CD4-positive, alpha-beta T cell treated with Interferon gamma for 1 hour (primary cell): ENCODE results near the gene SLC48A1.

Experiments
- DNase-seq: peaks from one replicate; pipeline ENCODE4 v3.0.0-alpha.2; 2020

Gene SLC48A1

DNA sequence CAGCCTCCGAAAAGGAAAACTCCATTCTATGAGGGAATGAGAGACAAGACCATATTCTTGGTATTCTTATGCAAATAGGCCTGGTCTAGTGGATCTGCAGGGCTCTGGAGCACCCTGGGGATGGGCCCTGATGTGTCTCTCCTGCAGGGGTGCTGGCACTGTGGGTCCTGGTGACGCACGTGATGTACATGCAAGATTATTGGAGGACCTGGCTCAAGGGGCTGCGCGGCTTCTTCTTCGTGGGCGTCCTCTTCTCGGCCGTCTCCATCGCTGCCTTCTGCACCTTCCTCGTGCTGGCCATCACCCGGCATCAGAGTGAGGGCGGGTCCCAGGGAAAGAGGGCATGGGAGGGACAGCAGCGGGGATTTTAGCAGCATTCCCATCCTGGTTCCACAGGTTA, 5.8 kb downstream of the SLC48A1 start:
- no peak for DNase-seq

DNA sequence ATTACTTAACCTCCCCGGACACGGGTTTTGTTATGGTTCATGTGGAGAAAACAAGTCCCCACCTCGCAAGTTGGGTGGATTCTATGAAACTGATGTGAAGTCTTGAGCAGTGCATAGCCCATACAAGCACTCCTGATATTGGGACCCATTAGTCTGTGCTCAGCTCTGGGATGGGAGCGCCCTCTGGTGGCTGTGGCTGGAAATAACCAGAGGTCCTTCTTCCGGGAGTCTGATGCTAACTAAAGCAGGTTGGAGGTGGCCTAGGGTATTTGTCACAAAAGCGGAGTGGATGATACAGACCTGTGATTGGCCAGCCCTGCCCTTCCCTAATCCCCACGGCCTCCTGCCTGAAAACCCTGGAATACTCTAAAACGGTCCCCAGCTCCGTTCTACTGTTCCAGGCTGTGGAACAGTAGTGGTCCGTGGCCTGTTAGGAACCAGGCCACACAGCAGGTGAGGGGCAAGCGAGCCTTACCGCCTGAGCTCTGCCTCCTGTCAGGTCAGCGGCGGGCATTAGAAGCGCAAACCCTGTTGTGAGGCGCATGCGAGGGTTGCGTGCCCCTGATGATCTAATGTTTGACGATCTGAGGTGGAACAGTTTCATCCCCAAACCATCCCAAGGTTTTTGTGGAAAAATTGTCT, 6.4 kb downstream of the SLC48A1 start:
- peak; percentile 83 for DNase-seq

DNA sequence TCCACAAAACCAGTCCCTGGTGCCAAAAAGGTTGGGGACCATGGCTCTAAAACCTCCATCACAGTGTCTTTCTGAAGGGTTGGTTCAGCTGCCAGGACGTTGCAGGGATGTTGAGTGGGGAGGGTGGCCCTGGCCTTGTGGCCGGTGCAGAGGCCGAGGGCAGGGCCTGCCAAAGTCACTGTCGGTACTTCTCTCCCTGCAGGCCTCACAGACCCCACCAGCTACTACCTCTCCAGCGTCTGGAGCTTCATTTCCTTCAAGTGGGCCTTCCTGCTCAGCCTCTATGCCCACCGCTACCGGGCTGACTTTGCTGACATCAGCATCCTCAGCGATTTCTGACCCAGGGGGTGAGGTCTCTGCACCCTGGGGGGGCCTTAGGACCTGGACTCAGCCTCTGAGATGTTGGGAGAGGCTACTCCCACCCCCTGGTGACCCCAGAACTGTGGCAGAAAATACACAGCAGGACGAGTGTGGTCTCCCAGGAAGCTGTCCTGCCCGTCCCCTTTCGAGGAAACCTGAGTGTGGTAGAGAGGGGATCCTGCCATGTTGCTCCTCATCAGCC, 7.0 kb downstream of the SLC48A1 start:
- no peak for DNase-seq

DNA sequence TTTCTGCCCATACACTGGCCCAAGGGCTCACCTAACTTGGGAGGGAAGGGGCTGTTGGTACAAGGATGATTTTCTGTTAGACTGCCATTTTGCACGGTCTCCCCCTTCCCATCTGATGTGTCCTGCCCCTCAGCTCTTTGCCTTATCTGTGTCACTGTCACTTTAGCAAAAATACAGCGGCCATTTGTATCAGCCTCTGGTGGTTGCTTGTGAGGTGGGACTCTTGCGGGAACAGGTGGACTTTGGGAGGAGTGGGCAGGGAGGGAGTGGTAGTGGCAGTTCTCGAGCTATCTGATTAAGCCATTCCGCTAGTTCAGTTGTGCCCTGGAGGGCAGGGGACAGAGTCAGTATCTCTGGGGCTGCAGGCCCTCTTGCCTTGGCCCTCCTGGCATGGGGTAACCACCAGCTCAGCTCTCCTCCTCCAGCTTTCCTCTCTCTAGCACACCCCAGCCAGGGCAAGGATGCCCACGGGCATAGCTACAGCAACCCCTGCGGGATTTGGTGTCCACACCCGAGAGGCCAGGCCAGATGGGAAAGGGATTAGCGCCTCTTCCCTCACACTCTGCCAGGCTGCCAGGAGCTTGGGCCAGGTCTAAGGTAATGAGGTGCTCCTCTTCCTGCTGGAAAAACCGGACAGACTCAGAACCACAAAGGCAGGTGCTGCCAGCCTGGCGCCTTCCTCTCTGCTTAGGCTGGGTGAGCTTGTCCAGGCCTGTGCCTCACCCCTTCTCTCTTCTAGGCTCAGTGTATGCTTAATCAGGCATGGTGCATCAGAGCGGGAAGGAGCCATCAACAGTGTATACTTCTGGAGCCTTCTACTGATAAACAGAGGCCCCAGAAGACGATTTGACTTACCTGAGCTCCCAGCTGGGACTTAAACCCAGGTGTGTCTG, 8.7 kb downstream of the SLC48A1 start:
- DNase-seq: no peak

DNA sequence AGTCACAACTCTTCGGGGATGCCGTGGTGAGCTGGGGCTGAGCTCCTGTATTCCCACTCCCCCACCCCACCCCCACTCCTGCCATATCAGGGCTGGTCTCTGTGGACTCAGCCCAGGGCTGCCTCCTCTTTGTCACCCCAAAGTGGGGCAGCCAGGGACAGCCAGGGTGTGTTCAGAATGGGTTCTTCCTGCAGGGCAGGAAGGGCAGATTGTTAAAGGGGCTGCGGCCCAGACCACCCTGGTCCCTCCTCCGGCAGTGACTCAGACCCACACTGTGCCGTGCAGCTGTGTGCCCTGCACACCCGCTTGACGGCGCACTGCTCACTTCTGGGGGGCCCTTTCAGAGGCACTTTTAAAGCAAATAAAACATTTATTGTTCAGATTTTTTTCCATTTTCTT, 9.3 kb downstream of the SLC48A1 start:
- DNase-seq: no peak

DNA sequence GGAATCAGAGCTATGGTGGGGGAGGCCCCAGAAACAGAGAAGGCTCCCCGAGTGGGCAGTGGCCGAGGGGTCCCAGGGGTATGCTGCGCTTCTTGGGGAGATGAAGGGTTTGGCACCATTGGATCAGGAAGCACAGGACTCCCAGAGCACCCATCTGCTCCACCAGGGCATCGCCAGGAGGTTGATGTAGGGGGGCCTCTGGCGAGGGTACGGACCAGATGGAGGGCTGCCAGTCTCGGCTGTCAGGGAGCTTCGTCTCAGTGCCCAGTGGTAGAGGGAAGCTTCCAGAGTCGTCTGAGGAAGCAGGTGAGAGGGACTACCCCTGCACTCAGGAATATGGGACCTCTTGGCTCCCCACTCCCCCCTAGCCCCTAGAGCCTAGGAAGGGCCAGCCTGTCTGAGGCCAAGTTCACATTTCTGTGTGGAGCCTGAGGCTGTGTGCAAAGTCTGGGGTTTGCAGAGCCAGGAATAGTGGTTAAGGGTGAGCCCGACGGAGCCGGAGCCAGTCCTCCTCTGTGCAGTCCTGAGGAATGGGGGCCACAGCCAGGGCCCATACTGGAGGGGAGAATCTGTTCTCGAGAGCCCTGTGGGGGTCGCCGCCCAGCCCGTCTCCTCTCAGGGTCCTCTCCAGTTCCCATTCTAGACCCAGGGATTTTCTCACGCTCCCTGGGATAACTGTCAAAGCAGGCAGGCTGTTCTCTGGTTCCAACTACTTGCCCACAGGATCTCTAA, 10.2 kb downstream of the SLC48A1 start:
- DNase-seq: no peak

DNA sequence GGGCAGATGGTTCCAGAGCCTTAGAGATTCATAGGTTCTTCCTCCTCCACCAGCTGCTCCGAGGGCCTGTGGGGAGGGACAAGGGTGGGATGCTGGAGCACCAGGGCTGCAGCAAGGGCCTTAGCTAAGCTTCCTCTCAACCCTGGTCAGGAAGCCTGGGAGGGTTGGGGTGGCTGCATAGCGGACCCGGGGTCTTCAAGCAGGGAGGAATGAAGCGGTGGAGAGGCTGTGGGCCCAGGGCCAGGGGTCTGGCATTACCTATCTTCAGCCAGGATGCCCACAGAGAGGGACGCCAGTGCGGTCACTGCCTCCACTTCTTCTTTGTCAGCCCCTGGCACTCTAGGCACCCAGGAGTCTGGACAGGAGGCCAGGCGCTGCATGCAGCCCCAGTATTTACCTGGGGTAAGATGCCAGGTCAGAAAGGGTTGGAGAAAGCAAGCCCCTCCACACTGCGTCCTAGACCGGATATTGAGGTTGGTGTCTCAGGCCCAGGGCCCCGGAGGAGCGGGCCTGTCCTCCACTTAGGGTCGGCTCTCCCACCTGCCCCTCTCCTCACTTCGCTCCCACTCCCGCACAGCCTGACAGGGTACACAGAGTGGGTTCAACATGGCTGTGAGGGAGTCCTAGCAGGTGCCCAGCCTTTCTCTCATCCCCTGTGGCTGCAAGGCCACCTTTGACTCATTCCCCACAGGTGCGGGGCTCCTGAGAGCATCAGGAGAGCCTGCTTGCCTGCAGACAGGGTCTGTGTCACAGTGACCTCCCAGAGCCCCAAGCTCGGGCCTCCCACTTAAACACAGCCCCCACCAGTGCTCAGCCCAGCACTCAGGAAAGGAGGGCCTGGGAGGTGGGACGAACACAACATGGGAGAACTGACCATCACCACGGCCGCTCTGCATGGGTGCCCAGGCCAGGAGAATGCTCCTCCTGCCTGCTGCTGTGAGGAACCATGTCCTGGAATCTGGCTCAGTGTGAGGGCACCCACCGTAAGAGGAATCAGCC, 11.1 kb downstream of the SLC48A1 start:
- DNase-seq: no peak

DNA sequence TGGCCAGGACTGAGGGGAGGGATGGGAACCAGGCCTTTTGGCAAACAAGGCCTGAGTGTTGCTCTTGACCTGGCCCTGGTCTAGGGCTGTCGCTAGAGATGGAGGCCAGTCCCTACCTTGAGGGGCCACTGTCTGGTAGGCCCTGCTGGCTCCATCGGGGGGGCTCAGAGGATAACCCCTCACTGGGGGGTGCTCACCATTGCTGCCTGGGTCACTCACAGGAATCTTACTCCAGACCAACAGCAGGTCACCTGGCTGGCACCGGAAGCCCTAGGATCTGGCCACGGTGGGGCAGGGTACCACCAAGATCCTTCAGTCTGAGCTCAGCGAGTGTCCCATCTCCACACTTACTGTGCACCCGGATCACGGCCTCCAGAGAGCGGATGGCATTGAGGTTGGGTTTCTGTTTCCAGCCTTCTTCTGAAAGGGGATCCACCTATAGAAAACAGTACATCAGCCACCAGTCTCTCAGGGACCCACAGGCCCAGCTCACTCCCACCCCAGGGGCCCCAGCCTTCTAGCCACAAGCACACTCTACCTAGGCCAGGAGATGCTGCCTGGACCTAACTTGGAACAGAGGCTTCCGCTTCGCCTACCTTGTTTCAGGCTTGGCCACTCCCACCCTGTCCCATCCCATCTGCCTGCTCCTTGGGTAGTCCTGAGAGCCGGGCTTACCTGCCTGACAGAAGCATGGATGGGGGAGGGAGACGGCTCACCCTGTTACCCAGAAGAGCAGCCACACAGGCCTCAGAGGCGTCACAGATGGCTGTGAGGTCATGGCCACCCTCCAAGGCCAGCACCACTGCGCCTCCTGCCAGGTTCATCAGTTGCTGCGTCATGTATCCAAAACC, 12.2 kb downstream of the SLC48A1 start:
- DNase-seq: no peak

DNA sequence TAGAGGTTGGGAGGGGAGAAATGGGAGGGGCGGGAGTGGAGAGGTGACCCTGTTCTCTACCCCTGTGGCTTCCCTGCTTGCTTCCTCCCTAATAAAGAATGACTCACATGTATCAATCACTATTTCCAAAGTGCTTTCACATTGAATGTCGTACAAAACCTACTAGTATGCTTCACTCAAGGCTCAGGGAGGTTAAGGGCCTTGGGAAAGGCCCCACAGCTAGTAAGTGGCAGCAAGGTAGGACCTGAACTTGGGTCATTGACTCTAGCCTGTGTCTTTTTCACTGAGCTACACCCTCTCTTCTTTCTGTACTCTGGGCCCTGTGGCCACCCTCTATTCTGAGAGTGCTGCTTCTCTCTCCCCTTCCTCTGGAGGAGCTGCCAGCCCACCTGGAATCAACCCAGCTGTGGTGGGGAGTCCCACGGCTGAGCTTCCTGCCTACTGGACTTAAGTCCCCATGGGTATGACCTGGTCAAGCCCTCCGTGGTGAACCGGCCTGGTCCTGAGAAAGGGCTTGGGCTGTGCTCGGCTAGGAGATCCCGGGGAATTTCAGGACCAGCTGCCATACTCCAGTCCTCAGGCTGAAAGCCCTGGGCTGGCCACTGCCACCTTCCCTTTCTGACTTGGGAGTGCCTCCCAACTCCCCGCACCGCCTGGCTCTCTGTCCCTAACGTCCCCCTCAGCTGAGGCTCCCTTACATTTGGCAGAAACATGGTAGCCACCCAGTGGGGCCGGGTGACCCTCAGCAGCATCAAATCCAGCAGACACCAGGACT, 13.0 kb downstream of the SLC48A1 start:
- DNase-seq: no peak

DNA sequence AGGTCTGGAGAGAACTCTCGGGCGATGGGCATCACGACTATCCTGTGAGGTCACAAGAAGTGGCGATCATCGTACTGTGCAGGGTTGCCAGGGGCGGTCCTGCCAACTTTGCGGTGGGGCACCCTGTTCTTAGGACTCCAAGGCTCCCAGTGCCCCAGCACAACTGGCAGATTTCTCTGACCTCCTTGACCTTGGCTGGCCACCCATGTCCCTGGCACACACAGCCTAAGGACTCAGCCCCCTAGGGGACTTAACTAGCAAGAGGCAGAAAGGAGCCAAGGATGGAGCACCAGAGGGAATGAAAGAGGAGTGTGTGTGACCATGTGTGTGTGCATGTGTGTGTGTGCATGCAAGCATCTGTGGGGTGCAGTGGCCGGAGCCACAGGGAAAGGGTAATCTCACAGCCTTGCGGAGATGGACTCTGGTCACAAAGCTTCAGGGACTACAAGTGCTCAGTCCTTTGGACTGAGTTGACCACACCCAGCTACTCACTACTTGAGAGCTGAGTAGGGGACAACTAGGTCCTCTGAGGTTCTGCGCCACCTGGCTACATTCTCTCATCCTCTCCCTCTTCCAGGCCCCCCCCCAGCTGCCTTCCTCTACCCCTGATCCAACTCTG, 13.7 kb downstream of the SLC48A1 start:
- no peak for DNase-seq

DNA sequence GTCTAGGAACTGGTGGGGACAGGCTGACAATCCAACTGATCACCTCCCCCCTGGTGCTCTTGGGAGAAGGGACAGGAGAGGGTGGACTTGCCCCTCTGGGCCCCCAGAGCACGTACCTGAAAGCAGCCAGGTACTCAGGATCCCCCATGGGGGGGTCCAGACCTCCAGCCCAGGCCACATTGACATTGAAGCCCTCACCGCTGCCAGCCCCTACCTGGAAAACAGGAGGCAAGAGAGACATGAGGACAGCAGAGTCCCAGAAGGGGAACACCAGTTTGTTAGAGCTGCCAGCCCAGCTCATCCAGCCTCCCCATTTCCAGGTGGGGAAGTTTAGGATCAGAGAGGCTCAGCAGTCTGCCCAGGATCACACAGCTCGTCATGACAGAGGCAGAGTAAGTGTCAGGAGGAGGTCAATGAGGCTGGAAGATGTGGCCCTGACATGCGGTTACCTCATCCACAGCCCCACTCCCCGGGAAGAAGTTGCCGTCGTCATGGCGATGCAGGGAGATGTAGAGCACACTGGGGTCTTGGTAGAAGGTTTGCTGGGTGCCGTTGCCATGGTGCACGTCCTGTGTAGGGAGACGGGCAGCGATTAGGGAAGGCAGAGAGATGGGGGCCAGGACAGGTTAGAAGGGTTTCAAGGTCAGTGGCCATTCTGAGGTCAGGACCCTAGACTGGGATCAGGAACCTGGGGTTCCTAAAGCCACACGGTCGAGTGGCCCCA, 14.7 kb downstream of the SLC48A1 start:
- DNase-seq: no peak

DNA sequence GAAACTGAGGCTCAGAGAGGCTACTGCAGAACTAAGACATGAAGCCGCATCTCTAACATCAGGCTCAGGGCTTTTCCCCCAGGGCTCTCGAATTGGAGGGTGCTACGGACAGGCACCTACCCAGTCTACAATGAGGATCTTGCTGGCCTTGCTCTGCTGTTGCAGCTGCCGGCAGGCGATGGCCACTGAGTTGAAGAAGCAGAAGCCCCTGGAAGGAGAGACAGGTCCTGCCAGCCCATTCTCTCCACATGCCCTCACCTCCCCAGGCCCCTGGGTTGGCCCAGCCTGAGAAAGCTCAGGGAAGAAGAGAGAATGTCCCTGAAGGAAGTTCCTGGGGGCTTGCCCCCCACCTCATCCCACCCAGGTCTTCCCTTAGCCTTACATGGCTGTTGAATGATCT, 16.1 kb downstream of the SLC48A1 start:
- DNase-seq: no peak

DNA sequence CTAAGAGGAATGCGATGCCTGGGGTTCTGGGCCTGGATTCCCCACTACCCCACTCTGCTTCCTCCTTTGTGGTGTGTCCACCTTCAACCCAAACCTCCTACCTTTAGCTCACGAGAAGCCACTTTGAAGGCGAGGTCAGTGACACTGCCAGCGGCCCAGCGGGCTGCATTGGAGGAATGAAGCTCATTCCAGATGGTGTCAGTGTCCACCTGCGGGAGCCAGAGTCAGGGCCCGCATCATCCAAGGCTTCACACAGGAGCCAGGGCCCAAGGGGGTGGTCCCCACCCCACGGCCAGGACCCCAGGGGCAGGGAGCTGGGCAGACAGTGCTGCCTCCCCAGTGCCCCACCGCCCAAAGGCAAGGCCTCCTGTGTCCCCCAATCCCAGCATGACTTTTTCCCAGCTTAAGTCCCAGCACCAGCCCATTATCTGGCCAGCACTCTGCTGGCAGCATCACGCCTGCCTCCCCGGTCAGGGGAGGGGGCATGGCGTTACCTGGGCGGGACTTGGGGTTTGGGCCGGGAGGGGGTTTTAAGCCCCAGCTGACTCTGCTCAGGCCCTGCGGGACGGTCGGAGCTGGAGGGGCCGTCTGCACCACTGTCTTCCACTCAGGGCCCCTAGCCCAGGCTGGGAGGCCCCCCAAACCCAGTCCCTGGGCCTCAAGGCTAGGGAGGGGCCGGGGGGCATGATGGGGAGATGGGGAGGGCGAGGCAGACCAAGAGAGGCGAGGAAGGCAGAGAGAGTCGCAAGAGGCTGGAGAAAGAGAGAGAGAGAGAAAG, 16.9 kb downstream of the SLC48A1 start:
- DNase-seq: no peak

DNA sequence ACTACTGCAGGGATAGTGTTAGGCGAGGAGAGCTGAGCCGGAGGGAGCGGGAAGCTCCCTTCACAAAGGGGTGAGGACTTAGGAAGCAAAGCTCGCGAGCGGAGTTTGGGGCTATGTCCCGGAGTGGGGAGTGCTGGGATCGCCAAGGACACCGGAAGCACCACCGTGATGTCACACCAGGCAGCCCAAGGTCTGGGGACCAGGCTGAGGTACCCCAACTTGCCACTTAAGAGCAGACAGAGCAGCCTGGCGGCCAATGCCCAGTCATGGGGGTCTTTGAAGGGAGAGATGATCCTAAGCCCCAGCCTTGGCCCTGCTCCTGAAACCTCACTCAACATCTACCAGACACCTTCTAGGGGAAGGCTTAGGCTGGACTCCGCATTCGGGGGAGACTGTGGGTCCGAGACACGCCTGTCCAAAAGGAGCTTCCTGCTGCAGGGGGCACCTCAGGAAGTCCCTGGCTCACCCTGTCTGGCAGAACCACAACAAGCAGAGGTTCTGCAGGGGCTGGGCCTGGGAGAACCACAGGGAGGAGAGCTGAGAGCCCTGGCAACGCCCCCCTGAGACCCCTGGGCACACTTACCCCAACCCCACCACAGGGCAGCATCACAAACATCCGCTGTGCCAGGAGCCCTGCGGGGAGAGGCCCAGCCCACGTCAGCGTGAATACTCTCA, 17.8 kb downstream of the SLC48A1 start:
- DNase-seq: no peak

DNA sequence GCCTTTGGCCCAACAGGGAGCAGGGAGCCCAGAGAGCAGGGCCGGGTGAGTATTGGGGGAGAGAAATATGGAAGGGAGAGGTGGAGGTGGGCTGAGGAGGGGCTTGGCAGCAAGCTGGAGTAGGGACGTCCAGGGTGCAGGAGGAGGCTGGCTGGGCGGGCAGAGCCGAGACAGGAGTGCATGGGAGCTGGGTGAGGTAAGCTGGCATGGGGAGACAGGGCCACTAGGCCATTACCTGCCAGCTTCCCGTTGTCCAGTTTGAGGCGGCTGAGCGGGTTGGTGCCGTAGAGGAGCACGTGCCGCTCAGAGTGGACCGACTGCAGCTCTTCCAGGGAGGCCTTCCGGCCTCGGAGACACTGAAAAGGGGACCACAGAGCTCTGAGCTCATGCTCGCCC, 18.3 kb downstream of the SLC48A1 start:
- no peak for DNase-seq

DNA sequence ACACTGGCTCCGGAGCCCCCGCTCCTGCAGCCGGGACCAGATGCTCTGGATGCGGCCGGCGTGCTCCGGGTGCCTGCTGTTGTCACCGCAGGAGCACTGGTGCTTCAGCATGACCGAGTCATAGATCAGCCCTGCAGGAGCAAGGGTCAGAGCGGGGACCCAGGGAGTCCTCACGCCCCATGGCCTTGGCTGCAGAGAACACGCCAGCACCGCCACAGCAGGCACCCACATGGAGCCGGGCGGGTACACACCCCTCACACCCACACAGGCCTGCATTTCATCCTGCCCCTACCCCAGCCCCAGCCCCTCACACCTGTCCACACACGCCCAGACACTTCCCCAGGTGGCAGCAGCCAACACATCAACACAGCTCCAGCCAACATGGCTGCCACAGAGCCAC, 18.8 kb downstream of the SLC48A1 start:
- DNase-seq: no peak

DNA sequence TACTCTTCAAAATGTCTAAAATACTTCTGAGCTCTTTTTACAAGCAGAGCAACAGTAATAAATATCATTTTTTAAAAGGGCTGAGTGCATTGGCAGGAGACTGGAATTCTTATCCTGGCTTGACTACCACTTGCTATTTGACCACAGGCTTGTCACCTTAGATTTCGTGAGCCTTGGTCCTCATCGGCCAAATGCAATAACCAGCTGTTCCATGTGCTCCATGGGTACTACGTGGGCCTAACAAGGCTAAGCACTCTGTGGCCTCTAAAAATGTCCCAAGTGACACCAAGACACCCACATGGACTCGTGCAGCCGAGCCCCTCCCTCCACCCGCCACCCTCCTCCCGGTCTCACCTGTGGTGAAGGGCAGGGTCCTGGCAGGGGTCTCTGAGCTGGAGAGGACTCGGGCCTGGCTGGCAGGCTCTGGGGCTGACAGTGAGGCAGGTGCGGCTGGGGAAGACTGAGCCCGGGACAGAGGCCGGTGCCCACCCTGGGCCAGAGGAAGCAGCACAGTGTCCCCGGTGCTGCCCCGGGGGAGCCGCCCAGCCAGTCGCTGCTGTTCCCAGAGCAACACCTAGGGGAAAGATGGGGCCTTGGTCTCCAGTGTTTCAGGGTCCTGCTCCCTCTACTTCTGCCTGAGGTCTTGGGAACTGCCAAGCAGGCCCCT, 20.1 kb downstream of the SLC48A1 start:
- DNase-seq: no peak
